Endothelial cell of umbilical vein (primary cell): ENCODE measurements around the gene ADGRG3.

Experiments used
- POLR2AphosphoS5 ChIP-seq: IDR thresholded peaks from 2 replicates; pipeline ENCODE4 v1.6.1; 2012; ENCODE audit warnings: low read depth, mild to moderate bottlenecking, control low read depth, low read length, moderate library complexity; ENCODE audit not compliant: insufficient read depth
- TF ChIP-seq, protein P1 (sequence below), 2 donors: IDR thresholded peaks; 1 replicate in 1 of 2; 2 replicates in 1 of 2; pipeline ENCODE4 v1.5.1; 2011; ENCODE audit warnings: low read length in 2 of 2, mild to moderate bottlenecking in 2 of 2, moderate library complexity in 2 of 2, control low read depth in 1 of 2, inconsistent platforms in 1 of 2, low read depth in 1 of 2; ENCODE audit not compliant: insufficient read depth in 1 of 2; ENCODE audit errors: extremely low read depth in 1 of 2

DNA sequence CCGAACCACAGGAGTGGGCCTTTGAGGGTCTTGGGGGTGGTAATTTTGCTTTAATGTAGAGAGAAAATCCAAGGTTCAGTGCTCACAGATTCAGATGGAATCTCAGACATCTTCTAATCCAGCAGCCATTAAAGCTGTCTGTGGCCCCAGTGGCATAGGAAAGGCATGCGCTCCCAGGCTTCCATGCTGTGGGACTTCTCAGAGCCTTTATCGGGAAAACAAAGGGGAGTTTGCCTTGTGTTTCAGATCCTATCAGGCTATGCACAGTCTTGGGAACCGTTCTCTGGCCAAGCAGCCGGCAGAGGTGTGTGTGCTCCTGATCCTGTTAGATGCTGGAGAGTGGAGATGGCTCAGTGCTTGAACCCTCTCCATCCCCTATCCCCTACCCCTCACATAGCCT lies 31.9 kb upstream of the ADGRG3 start:
- no peak for TF ChIP-seq POLR2AphosphoS5
- TF ChIP-seq, protein P1, sequence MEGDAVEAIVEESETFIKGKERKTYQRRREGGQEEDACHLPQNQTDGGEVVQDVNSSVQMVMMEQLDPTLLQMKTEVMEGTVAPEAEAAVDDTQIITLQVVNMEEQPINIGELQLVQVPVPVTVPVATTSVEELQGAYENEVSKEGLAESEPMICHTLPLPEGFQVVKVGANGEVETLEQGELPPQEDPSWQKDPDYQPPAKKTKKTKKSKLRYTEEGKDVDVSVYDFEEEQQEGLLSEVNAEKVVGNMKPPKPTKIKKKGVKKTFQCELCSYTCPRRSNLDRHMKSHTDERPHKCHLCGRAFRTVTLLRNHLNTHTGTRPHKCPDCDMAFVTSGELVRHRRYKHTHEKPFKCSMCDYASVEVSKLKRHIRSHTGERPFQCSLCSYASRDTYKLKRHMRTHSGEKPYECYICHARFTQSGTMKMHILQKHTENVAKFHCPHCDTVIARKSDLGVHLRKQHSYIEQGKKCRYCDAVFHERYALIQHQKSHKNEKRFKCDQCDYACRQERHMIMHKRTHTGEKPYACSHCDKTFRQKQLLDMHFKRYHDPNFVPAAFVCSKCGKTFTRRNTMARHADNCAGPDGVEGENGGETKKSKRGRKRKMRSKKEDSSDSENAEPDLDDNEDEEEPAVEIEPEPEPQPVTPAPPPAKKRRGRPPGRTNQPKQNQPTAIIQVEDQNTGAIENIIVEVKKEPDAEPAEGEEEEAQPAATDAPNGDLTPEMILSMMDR (IDR thresholded peaks at IDR 0.05; ENCODE audit: extremely low read depth in 1 of 2, insufficient read depth in 1 of 2, low read depth in 1 of 2, low read length in 2 of 2), result no peak
